ENCODE results near the gene DAPP1. TPM values are rescaled to one million over a fixed set of nuclear protein-coding genes. Genes with fewer than 3 reads are reported as not detected.

Gene DAPP1
- total and polyA plus RNA-seq, 2 of the 8 experiments (the other 6 are each of a cell fraction or from before 2014, with no cell fraction given): not detected

DNA sequence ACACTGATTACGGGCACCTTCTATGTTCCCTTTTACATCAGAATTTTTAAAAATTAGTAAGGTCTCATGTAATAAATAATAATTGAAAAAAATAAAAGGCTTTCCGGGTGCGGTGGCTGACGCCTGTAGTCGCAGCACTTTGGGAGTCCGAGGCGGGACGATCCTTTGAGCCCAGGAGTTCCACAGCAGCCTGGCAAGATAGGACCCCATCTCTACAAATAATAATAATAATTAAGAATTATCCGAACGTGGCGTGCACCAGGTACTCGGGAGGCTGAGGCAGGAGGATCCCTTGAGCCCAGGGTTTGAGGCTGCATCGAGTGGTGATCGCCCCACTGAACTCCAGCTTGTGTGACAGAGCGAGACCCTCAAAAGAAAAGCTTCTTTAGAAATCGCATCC lies 78.4 kb downstream of the DAPP1 start:
- H3K36me3 ChIP-seq (ENCODE audit: control insufficient read depth in 2 of 4, insufficient read depth in 4 of 4, low read length in 3 of 4): peaks cover 0 to under 1% (median 0%) of the 10 kb centered on the region in 4 experiments; a peak in 1 of 8 replicates
- H4K20me1 ChIP-seq (replicated peaks in 1 of 2; ENCODE audit: control insufficient read depth in 1 of 2, insufficient read depth in 2 of 2, low read length in 2 of 2): no peaks in the 10 kb centered on the region
- no peaks in the 10 kb centered on the region for H3K9me3 ChIP-seq (ENCODE audit: insufficient read depth in 2 of 2, low read depth in 1 of 2, low read length in 1 of 2)
- no peak overlapping the region for H2BK20ac ChIP-seq (ENCODE audit: low read length)
- H2BK120ac ChIP-seq (replicated peaks; ENCODE audit: low read depth, low read length): no peak overlapping the region
- CTCF ChIA-PET (ENCODE audit: partially characterized antibody): no interaction called here
- H4K5ac ChIP-seq (ENCODE audit: insufficient read length, low read depth, low read length): no peak overlapping the region
- H3K27me3 ChIP-seq (replicated peaks in 1 of 4; ENCODE audit: control insufficient read depth in 3 of 4, extremely low read depth in 1 of 4, insufficient read depth in 3 of 4, low read length in 3 of 4): no peaks in the 10 kb centered on the region
- no peaks in the 10 kb centered on the region for H3K79me1 ChIP-seq (ENCODE audit: low read depth, low read length)
- no peak overlapping the region for H2BK5ac ChIP-seq (ENCODE audit: low read depth, low read length)
- 94% methylated on average over 16 of the region's 16 CpGs; no CpG with 5 or more reads in 1 of the 2 experiments for WGBS, 2 experiments (ENCODE audit: extremely low coverage in 1 of 2, insufficient coverage in 1 of 2, insufficient read length in 1 of 2, insufficient replicate concordance in 2 of 2, low coverage in 1 of 2, low lambda C conversion rate in 2 of 2, missing lambda C conversion rate in 1 of 2)
- H3K79me2 ChIP-seq (ENCODE audit: control insufficient read depth in 1 of 2, insufficient read depth in 2 of 2, low read length in 2 of 2): peaks cover 4 to 22% of the 10 kb centered on the region in 2 experiments; a peak in 3 of 4 replicates
- no peak overlapping the region for H2AK5ac ChIP-seq (ENCODE audit: low read depth, low read length)
- no peak overlapping the region for H3K14ac ChIP-seq (ENCODE audit: insufficient read length)
- H3K4ac ChIP-seq (replicated peaks; ENCODE audit: insufficient read length, low read depth, low read length): no peak overlapping the region
- POLR2A ChIA-PET (ENCODE audit: partially characterized antibody): interaction anchor here (1.4 to 6.6 kb wide), 3 partner anchors 46 to 55 kb away, joined by 3 to 83 read pairs (median 8); partner anchors contain the start of genes DNAJB14 and H2AZ1
- H3K4me3 ChIP-seq (ENCODE audit: extremely low read depth in 1 of 4, insufficient read depth in 2 of 4, low read depth in 3 of 4, low read length in 4 of 4): peak overlapping the region; percentile 61 to 99 (median 80); a peak in 6 of 8 replicates
- H3K9ac ChIP-seq (replicated peaks in 1 of 4; ENCODE audit: extremely low read depth in 1 of 4, low read depth in 3 of 4, low read length in 3 of 4): peak overlapping the region in 2 of 4 experiments; percentile 31 to 60; a peak in 2 of 7 replicates
- H3K27ac ChIP-seq (ENCODE audit: low read depth, low read length): no peak overlapping the region
- H3K18ac ChIP-seq (ENCODE audit: extremely low read depth, low read length): no peak overlapping the region
- FAIRE-seq (no peak), DNase-seq (ENCODE audit: low read depth in 1 of 2, low spot score in 2 of 2) (no peak)
- H4K8ac ChIP-seq (ENCODE audit: extremely low read depth, insufficient read depth, low read length): no peak overlapping the region; the same call in none of the 2 replicates
- H2BK15ac ChIP-seq (ENCODE audit: low read length): no peak overlapping the region
- no peak overlapping the region for H3K56ac ChIP-seq (replicated peaks; ENCODE audit: insufficient read length, low read depth, low read length)
- peak overlapping the region; percentile 100; the same call in 1 of the 2 replicates for H2AFZ ChIP-seq (ENCODE audit: low read length)
- H3K23ac ChIP-seq (ENCODE audit: insufficient read length): no peak overlapping the region
- peaks cover 4% of the 10 kb centered on the region; the same call in 1 of the 2 replicates for H3K23me2 ChIP-seq (ENCODE audit: low read depth, low read length)
- H4K91ac ChIP-seq (replicated peaks; ENCODE audit: insufficient read length, low read length): no peak overlapping the region
- peak overlapping the region; percentile 80 to 86 for H3K4me2 ChIP-seq (ENCODE audit: insufficient read depth in 1 of 2, low read depth in 2 of 2, low read length in 2 of 2)
- no peak overlapping the region for H2BK12ac ChIP-seq (ENCODE audit: low read depth, low read length)
- peaks cover 0 to 3% (median 0%) of the 10 kb centered on the region in 4 experiments; a peak in 1 of 7 replicates for H3K4me1 ChIP-seq (replicated peaks in 1 of 4; ENCODE audit: control insufficient read depth in 3 of 4, insufficient read depth in 4 of 4, low read length in 3 of 4)
- TF ChIP-seq RAD21 (IDR thresholded peaks at IDR 0.05 in 1 of 2, conservative IDR thresholded peaks at IDR 0.05 in 1 of 2; ENCODE audit: low read depth in 2 of 2, low read length in 2 of 2) (no peak), YY1 (IDR thresholded peaks at IDR 0.05; ENCODE audit: low read depth, low read length) (no peak), SIRT6 (IDR thresholded peaks at IDR 0.05; ENCODE audit: low read length) (no peak), RXRA (IDR thresholded peaks at IDR 0.05; ENCODE audit: insufficient read depth, low read depth, low read length) (no peak), NRF1 (IDR thresholded peaks at IDR 0.05; ENCODE audit: low read depth, low read length) (no peak), SRF (IDR thresholded peaks at IDR 0.05; ENCODE audit: low read depth, low read length) (no peak), ASH2L (IDR thresholded peaks at IDR 0.05; ENCODE audit: low read length) (no peak), POLR2A (IDR thresholded peaks at IDR 0.05; ENCODE audit: control extremely low read depth in 1 of 2, low read depth in 2 of 2, low read length in 2 of 2) (no peak), FOSL1 (IDR thresholded peaks at IDR 0.05; ENCODE audit: insufficient read depth, low read depth, low read length) (no peak), MAFK (IDR thresholded peaks at IDR 0.05; ENCODE audit: low read depth, low read length) (no peak), TBP (IDR thresholded peaks at IDR 0.05; ENCODE audit: low read depth, low read length) (no peak)
- TF ChIP-seq, protein P1, sequence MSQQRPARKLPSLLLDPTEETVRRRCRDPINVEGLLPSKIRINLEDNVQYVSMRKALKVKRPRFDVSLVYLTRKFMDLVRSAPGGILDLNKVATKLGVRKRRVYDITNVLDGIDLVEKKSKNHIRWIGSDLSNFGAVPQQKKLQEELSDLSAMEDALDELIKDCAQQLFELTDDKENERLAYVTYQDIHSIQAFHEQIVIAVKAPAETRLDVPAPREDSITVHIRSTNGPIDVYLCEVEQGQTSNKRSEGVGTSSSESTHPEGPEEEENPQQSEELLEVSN (IDR thresholded peaks at IDR 0.05): no peak
- TF ChIP-seq, protein P2, sequence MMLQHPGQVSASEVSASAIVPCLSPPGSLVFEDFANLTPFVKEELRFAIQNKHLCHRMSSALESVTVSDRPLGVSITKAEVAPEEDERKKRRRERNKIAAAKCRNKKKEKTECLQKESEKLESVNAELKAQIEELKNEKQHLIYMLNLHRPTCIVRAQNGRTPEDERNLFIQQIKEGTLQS (IDR thresholded peaks at IDR 0.05; ENCODE audit: insufficient read depth, low read depth, low read length): no peak

Data from H1 (cell line).